Adipose tissue (tissue), 3 donors: Measurements from ENCODE around the gene DYNLL1. TPM values are rescaled to one million over a fixed set of nuclear protein-coding genes. Genes with fewer than 3 reads are reported as not detected.
"Not testable (repeated sequence)": the region's sequence is repeated elsewhere in the genome, so short reads cannot be mapped to it uniquely, and the experiment has no call there.

ENCODE experiments used
- H3K27ac ChIP-seq: one replicate; pipeline ENCODE4 v1.5.1; 2013; ENCODE audit warnings: low read depth, low read length
- WGBS, 3 donors: extraction: QIAGEN DNeasy Blood & Tissue Kit; methylation state at CpG; one replicate each; pipeline ENCODE4 v1.1.7; 2013; 5-methylcytosine and 5-hydroxymethylcytosine counted together
- polyA plus RNA-seq, 3 donors: library from polyadenylated mRNA; stranded (reverse); fragments of 200-250 nt; gene quantifications; one replicate each; pipeline ENCODE4 v1.2.3, GENCODE V29; 2013
- donor health status: healthy with polysubstance abuse.
- donor health status: Bipolar disorder and iron deficiency.
- donor health status: healthy.

DYNLL1 gene
- polyA plus RNA-seq, 3 donors: 137 to 522 (median 243) TPM

- H3K27ac ChIP-seq: no peak overlapping the region
- WGBS, 3 donors: 67 to 69% (median 68%) methylated on average over 26 of the region's 26 CpGs
These were observed 25.6 kb upstream of the DYNLL1 start for GRCh38 chr12:120470150-120470784.

GRCh38 chr12:120472521-120472920 lies 23.4 kb upstream of the DYNLL1 start:
- H3K27ac ChIP-seq: no peak overlapping the region

DNA sequence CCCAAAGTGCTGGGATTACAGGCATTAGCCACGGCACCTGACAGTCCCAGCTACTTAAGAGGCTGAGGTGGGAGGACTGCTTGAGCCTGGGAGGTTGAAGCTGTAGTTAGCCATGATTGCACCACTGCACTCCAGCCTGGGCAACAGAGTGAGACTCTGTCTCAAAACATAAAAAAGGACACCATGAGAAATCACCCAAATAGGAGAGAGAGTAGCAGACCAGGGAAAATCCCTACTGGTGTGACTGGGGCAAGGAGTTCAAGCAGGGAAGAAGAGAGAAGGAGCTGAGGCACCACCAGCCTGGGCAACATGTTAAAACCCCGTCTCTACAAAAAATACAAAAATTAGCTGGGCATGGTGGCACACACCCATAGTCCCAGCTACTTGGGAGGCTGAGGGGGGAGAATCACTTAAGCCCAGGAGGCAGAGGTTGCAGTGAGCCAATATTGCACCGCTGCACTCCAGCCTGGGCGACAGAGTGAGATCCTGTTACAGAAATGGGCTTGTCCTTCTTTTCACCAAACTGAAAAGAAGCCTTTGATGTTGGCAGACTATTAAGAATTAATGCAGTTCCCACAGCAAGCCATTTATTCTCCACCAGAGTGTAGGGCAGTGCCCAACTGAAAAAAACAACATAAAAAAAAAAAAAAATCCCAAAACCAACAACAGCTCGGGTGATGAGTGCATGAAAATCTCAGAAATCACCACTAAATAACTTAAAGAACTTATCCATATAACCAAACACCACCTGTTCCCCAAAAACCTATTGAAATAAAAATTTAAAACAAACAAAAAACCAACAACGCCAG lies 21.9 kb upstream of the DYNLL1 start:
- WGBS, 3 donors: 68 to 80% (median 75%) methylated on average over 6 of the region's 6 CpGs
- no peak overlapping the region for H3K27ac ChIP-seq

DNA sequence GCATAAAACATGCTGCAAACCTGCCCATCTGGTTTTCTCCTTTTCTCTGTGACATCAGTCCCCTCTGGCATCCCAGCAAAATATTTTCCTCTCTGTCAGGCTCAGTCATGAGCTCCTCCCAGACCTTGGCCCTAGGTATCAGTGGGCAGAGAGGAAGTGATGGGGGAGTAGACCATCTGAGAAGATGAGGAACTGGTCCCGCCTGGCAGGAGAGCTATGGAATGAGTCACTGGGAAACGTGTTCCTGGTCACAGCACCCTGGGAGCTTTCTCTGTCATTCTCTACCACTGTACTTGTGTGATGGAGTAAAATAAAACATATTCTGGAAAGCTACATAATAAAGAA lies 21.3 kb upstream of the DYNLL1 start:
- 4 to 24% (median 18%) methylated on average over 2 of the region's 2 CpGs for WGBS, 3 donors
- H3K27ac ChIP-seq: no peak overlapping the region

- H3K27ac ChIP-seq: no peak overlapping the region
- 96 to 100% (median 100%) methylated on average over 1 of the region's 1 CpG for WGBS, 3 donors
These were observed 20.3 kb upstream of the DYNLL1 start for GRCh38 chr12:120475643-120476042.

DNA sequence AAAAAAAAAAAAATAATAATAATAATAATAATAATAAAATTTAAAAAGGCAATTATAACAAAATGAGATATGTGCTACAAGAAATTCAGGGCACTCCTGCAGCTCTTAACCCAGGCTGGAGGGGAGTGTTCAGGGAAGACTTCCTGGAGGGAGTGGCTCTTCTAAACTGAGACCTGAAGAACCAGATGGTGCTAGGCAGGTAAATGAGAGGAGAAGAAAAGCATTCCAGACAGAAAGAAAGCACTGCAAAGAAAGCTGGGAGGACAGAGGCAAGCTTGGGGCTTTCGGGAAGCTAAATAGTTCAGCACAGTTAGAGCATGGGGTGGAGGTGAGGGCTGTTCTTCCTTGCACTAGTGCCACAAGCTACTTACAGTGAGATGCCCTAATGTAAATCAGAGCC lies 16.5 kb upstream of the DYNLL1 start:
- H3K27ac ChIP-seq: no peak overlapping the region
- WGBS, 3 donors: 90 to 100% (median 94%) methylated on average over 1 of the region's 1 CpG

DNA sequence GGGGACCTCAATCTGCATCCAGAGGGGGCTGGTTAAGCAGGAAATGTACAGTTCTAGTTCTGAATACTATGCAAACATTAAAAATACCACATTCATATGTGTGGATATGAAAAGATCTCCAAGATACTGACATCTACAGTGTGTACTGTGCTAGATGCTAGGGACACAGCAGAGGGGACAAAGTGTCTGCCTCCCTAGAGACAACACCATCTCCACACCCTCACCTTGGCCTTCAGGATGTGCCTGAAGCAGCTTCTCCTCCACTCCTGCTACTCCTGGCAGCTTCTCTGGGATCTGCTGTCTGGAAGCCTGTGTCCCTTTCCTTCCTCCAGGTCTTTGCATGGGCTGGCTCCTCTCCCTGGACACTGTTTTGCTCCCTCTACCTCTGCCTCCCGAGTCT lies 15.7 kb upstream of the DYNLL1 start:
- 62 to 88% (median 80%) methylated on average over 1 of the region's 1 CpG for WGBS, 3 donors

GRCh38 chr12:120481022-120481767 lies 14.7 kb upstream of the DYNLL1 start:
- 89 to 95% (median 91%) methylated on average over 9 of the region's 9 CpGs for WGBS, 3 donors
- H3K27ac ChIP-seq: no peak overlapping the region

More for the DNA sequence above, 15.7 kb upstream of the DYNLL1 start:
- H3K27ac ChIP-seq: no peak overlapping the region

DNA sequence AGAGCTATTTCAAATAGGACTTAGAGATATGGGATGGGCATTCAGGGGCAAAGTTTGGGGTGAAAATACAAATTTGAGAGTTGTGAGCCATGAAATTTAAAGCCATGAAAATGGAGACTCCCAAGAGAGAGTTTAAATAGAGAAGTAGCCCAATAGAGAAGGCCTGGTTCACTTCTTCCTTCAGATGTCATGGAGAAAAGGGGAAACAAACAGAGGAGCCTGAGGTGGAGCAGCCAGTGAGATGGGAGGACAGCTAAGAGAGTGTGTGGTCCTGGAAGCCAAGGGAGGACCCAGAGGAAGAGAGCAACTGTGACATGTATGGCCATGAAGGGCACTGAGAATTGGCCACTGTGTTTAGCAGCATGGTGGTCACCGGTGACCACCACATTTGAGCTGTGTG lies 12.3 kb upstream of the DYNLL1 start:
- no peak overlapping the region for H3K27ac ChIP-seq
- 95 to 98% (median 96%) methylated on average over 1 of the region's 1 CpG for WGBS, 3 donors

- no peak overlapping the region for H3K27ac ChIP-seq
- WGBS, 3 donors: 84 to 92% (median 92%) methylated on average over 7 of the region's 7 CpGs
These were observed 9.7 kb upstream of the DYNLL1 start for GRCh38 chr12:120485961-120486881.

- 44 to 84% (median 80%) methylated on average over 7 of the region's 7 CpGs for WGBS, 3 donors
- not testable (repeated sequence) for H3K27ac ChIP-seq
These were observed 8.4 kb upstream of the DYNLL1 start for GRCh38 chr12:120487552-120487951.

- H3K27ac ChIP-seq: no peak overlapping the region
- 63 to 72% (median 67%) methylated on average over 5 of the region's 5 CpGs for WGBS, 3 donors
These were observed 7.8 kb upstream of the DYNLL1 start for GRCh38 chr12:120488057-120488640.

DNA sequence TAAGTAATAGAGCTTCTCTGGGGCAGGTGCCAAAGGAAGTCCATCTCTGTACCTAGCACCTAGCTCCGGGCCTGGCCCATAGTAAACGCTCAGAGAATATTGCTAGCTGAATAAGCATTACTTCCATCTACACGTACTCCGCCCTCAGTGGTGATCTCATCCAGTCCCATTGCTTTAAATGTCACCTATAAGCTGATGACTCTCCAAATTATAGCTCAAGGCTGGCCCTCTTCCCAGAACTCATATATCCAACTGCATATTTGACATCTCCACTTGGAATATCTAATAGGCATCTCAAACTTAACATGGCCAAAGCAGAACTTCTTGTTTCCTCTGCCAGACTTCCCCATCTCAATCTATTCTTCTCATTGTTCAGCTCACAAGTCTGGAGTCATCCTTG lies 6.9 kb upstream of the DYNLL1 start:
- WGBS, 3 donors: 86 to 91% (median 90%) methylated on average over 4 of the region's 4 CpGs
- no peak overlapping the region for H3K27ac ChIP-seq

GRCh38 chr12:120490325-120490724 lies 5.6 kb upstream of the DYNLL1 start:
- H3K27ac ChIP-seq: no peak overlapping the region
- WGBS, 3 donors: 91 to 95% (median 93%) methylated on average over 5 of the region's 5 CpGs

DNA sequence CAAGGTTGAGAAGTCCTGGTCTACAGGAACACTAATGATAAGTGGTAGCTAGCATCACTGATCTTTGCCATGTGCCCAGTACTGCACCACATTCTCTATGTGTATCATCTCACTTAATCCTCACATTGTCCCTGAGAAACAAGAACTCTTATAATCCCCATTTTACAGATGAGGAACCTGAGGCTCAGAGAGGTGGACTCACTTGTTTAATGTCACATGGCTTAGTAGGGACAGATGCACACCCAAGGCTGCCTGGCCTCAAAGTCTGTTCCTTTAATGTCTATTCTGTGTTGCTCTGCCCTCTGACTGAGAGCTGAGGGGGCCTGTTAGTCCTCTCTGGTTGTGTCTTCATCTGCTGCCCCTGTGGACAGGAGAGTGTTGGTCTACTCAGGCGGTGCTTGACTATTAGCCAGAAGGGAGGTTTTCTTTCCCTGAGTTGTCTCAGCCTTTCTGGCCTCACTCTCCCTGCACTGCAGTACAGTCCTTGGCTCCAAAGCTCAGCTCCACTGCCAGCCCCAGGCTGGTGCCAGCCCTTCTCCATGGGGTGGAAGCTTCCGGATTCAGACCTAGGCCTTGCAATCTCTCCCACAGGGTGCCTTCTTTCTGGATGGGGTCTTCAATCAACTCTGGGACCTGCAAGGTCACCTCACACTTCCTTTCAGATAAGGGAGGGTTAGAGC lies 4.9 kb upstream of the DYNLL1 start:
- 50 to 77% (median 76%) methylated on average over 2 of the region's 2 CpGs for WGBS, 3 donors
- H3K27ac ChIP-seq: no peak overlapping the region

GRCh38 chr12:120495186-120495730 lies 655 bp upstream of the DYNLL1 start:
- no peak overlapping the region for H3K27ac ChIP-seq
- 19 to 29% (median 26%) methylated on average over 17 of the region's 17 CpGs for WGBS, 3 donors
